ENCODE data around the gene GATA3. TPM values are rescaled to one million over a fixed set of nuclear protein-coding genes. Genes with fewer than 3 reads are reported as not detected.

Gene GATA3
- total RNA-seq, 1 donor, result not detected

DNA sequence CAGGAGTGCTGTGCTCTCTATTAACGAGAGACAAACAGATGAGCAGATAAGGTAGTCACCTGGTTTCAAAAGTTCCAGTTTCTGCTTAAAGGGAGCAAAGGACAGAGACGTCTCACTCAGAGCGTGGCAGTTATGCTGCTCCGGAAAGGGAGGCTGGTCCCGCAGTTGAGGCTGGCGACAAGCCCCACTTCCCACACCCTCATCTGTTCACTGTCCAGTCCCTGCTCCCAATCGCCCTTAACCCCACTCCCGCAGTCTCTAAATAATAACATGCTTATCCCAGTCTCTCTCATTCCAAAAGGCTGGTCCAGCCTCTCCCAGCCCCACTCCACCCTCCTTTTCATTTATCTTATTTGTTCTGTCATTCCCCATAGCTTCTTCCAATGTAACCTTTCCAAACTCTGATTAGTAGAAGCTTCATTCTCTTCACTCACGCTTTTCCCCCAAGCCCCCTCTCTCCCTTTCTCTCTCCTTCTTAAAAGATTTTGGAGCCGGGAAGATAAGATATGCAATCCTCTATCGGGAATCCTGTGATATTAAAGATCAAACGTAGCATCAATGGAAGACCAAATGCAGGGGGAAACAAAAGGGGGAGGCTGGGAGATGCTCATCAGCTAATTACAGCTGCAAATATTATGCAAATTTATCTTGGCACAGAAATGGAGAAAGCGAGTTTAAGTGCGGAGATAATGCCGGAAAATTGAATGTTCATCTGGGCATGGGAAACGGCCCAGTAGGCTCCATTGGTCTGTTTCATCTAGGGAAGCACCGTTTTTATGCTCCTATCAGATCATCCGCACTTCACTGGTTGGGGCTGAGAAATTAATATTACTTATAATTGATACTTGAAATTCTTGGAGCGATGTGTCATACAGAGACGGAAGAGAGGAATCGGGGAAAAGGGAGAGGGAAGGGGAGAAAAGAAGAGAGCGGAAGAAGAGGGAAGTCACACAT lies 16.3 kb upstream of the GATA3 start:
- TF ChIP-seq, protein P1, sequence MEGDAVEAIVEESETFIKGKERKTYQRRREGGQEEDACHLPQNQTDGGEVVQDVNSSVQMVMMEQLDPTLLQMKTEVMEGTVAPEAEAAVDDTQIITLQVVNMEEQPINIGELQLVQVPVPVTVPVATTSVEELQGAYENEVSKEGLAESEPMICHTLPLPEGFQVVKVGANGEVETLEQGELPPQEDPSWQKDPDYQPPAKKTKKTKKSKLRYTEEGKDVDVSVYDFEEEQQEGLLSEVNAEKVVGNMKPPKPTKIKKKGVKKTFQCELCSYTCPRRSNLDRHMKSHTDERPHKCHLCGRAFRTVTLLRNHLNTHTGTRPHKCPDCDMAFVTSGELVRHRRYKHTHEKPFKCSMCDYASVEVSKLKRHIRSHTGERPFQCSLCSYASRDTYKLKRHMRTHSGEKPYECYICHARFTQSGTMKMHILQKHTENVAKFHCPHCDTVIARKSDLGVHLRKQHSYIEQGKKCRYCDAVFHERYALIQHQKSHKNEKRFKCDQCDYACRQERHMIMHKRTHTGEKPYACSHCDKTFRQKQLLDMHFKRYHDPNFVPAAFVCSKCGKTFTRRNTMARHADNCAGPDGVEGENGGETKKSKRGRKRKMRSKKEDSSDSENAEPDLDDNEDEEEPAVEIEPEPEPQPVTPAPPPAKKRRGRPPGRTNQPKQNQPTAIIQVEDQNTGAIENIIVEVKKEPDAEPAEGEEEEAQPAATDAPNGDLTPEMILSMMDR (IDR thresholded peaks at IDR 0.05; ENCODE audit: insufficient read depth, low read depth, low read length), result no peak
- no peak for DNase-seq (ENCODE audit: low read depth)
- no peak overlapping the region for H3K4me3 ChIP-seq (ENCODE audit: low read depth, low read length)

DNA sequence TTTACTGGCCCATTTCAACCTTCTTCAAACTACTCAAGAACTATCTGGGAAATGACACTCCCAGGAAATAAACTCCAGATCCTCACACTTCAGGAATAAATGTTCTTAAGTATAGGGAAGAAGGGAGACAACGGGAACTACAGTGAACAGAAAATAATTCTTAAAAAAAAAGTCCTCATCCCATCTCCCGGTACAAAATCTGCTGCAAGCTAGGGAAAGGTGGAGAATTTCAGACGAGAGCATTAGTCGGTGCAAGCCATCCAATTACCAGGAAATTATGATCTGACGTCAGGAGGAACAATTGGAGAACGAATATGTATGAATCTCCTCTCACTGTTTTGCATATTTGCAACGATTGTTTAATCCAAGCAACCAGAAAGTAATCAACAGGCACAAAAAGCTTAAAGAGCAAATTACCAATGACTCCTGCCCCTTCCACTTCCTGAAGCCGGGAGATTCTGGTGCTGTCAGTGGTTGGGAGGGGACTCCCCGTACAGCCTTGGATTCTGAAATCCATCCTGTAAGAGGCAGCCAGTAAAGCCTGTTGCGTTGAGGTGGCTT lies 15.1 kb upstream of the GATA3 start:
- no peak for DNase-seq (ENCODE audit: low read depth)
- TF ChIP-seq, protein P1 (IDR thresholded peaks at IDR 0.05; ENCODE audit: insufficient read depth, low read depth, low read length), result no peak
- H3K4me3 ChIP-seq (ENCODE audit: low read depth, low read length), result no peak overlapping the region

DNA sequence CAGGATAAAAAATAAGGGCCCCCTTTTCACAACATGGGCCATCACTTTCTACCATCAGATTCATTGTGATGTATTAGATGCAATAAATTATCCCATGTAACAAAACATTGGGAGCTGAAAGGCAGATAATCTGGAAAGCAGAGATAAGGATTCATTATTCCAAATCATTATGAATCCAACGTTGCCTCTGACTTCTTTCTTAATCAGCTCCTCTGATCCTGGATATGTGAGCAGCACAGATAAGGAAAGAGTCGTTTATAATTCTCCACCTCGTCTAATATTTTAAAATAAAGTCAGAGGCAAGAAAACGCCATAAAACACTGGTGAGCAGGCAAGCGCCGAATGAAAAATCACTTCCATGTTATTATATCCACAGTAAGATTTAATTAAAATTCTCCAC lies 13.8 kb upstream of the GATA3 start:
- no peak for DNase-seq (ENCODE audit: low read depth)
- TF ChIP-seq, protein P1 (IDR thresholded peaks at IDR 0.05; ENCODE audit: insufficient read depth, low read depth, low read length), result no peak
- H3K4me3 ChIP-seq (ENCODE audit: low read depth, low read length), result no peak overlapping the region

DNA sequence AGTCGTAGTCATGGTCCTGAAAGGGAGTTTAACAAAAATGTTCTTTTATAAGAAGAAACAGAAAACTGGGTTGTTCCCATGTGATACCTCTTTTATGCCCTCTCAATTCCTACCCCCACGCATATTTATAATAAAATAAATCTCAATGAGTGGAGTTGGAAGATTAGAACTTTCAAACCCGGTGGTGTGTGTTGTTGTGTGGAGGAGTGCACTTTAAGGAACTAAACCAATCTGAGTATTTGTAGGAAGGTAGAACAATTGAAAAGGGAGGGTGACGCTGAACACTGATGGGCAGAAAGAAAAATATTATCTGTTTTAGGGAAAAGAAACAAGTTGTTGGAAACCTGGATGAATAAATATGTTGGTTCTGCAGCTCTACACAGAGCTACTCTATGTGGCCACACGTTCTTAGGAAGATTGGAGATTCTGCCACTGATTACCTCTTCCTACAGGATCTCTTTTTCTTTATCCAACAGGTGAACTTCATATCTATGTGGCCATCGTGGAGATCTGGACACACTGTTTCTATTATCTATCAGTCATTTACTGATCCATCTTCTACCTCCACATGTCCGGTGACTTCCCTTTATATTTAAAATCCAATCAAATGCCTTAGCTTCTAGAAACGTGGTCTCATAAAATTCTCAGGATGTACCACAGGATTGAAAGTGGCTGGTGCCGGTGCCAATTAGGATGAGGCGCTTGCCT lies 13.1 kb upstream of the GATA3 start:
- TF ChIP-seq, protein P1 (IDR thresholded peaks at IDR 0.05; ENCODE audit: insufficient read depth, low read depth, low read length), result no peak
- H3K4me3 ChIP-seq (ENCODE audit: low read depth, low read length), result no peak overlapping the region
- DNase-seq (ENCODE audit: low read depth), result no peak

DNA sequence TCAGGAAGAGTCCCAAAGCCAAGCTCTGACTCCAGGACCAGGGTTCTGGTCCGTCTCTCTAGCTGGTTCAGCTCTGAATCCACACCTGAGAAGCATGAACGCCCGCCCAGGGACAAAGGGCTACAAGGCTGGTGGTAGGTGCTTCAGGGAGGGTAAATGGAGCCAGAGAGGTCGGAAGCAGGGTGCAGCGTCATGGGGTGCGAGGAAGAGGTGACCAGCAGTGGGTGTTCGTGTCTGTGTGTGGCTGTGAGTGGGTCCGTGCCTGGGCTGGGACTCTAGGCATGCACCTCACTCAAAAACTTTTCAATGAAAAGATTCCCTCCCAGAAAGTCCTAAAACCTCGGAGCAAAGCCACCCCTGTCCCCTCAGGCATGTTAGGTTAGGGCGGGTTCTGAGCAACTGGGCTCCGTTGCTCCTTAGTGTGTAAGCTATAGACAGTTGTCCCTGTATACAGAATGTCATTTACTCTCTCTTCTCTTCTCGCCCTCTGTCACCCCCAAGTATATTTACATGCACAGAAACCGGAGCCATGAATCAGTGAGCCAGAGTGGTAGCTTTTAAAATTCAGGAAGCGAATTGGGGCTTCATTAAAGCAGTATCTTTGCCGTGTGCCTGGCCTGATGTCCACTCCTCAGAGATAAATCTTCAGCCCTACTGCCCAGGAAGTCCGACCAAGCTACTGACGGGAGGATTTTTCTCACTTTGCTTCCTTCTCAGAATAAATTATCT lies 12.3 kb upstream of the GATA3 start:
- DNase-seq (ENCODE audit: low read depth), result no peak
- TF ChIP-seq, protein P1 (IDR thresholded peaks at IDR 0.05; ENCODE audit: insufficient read depth, low read depth, low read length), result no peak
- no peak overlapping the region for H3K4me3 ChIP-seq (ENCODE audit: low read depth, low read length)

Measured in fibroblast of villous mesenchyme (primary cell).